Measurements from ENCODE around the gene SIGLEC9. TPM values are rescaled to one million over a fixed set of nuclear protein-coding genes. Genes with fewer than 3 reads are reported as not detected.

The SIGLEC9 gene
- total RNA-seq, 2 experiments from 2014 or later, result 0.36 to 0.59 TPM

DNA sequence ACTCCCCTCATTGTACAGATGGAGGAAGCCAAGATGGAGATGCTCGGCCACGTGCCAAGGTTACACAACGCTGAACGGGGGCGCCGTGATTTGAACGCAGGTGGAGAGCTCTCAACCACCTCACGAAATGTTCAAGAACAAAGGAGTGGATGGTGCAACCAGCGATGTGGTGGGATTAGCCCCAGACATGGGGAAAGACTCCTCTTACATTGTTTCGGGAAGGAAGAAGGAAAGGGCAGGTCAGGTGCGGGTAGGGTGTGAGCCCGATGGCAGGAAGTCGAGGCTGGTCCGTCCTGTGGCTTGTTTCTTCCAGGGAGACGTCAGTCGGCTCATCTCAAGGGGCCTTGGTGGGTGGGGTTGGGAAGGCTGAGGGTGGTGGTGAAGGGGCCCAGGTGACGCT, 34.9 kb upstream of the SIGLEC9 start:
- intact Hi-C loops (cut with DNase I, micrococcal nuclease), result no loop called here
- TF ChIP-seq, protein P1, sequence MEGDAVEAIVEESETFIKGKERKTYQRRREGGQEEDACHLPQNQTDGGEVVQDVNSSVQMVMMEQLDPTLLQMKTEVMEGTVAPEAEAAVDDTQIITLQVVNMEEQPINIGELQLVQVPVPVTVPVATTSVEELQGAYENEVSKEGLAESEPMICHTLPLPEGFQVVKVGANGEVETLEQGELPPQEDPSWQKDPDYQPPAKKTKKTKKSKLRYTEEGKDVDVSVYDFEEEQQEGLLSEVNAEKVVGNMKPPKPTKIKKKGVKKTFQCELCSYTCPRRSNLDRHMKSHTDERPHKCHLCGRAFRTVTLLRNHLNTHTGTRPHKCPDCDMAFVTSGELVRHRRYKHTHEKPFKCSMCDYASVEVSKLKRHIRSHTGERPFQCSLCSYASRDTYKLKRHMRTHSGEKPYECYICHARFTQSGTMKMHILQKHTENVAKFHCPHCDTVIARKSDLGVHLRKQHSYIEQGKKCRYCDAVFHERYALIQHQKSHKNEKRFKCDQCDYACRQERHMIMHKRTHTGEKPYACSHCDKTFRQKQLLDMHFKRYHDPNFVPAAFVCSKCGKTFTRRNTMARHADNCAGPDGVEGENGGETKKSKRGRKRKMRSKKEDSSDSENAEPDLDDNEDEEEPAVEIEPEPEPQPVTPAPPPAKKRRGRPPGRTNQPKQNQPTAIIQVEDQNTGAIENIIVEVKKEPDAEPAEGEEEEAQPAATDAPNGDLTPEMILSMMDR (IDR thresholded peaks at IDR 0.05), result no peak
- no peaks in the 10 kb centered on the region for H3K27me3 ChIP-seq (ENCODE audit: control insufficient read depth in 1 of 2, insufficient read depth in 2 of 2, low read length in 2 of 2)
- ATAC-seq (ENCODE audit: poor library complexity) (no peak), DNase-seq (no peak)
- H3K9me3 ChIP-seq (ENCODE audit: control insufficient read depth in 1 of 2, insufficient read depth in 1 of 2, low read length in 2 of 2), result no peaks in the 10 kb centered on the region
- no peaks in the 10 kb centered on the region for H3K36me3 ChIP-seq (ENCODE audit: insufficient read depth, low read length)
- H3K4me3 ChIP-seq (ENCODE audit: low read length), result no peak overlapping the region
- H3K27ac ChIP-seq (ENCODE audit: low read depth in 1 of 2, low read length in 2 of 2), result no peak overlapping the region
- CTCF ChIA-PET, result no interaction called here
- no peak overlapping the region for H3K4me3 Mint-ChIP-seq
- no peaks in the 10 kb centered on the region for H3K36me3 Mint-ChIP-seq (ENCODE audit: low read depth)
- no peaks in the 10 kb centered on the region for H3K9me3 Mint-ChIP-seq
- H3K27me3 Mint-ChIP-seq, result no peaks in the 10 kb centered on the region
- H3K4me1 Mint-ChIP-seq (ENCODE audit: low read depth), result no peaks in the 10 kb centered on the region
- H3K27ac Mint-ChIP-seq, result no peak overlapping the region
- POLR2A ChIA-PET, result no interaction called here
- no peaks in the 10 kb centered on the region for H3K4me1 ChIP-seq (ENCODE audit: insufficient read depth, low read length)

DNA sequence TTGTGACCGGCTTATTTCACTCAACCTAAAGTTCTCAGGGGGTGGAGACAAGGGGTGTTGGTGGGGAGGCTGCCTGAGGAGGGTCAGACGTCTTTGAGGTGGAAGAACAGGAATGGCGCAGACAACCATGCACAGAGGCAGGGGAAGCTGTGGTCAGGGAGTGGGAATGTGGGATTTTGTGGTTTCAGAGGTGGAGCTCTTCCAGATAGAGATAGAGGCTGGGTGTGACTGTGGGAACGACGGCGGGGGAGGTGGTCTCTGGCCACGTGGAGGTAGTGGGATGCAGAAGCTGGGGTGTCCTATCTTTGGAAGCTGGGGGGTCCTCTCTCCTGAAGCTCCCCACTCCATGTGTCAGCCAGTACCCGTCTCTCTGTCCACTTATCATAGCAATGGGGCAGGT, 34.2 kb upstream of the SIGLEC9 start:
- Mint-ChIP-seq H3K4me1 (ENCODE audit: low read depth) (no peaks in the 10 kb centered on the region), H3K4me3 (no peak overlapping the region), H3K36me3 (ENCODE audit: low read depth) (no peaks in the 10 kb centered on the region), H3K27me3 (no peaks in the 10 kb centered on the region), H3K9me3 (no peaks in the 10 kb centered on the region), H3K27ac (no peak overlapping the region)
- Histone ChIP-seq H3K9me3 (ENCODE audit: control insufficient read depth in 1 of 2, insufficient read depth in 1 of 2, low read length in 2 of 2) (no peaks in the 10 kb centered on the region), H3K27me3 (ENCODE audit: control insufficient read depth in 1 of 2, insufficient read depth in 2 of 2, low read length in 2 of 2) (no peaks in the 10 kb centered on the region), H3K4me1 (ENCODE audit: insufficient read depth, low read length) (no peaks in the 10 kb centered on the region), H3K4me3 (ENCODE audit: low read length) (no peak overlapping the region), H3K27ac (ENCODE audit: low read depth in 1 of 2, low read length in 2 of 2) (no peak overlapping the region), H3K36me3 (ENCODE audit: insufficient read depth, low read length) (no peaks in the 10 kb centered on the region)
- TF ChIP-seq, protein P1 (IDR thresholded peaks at IDR 0.05), result no peak
- POLR2A ChIA-PET, result no interaction called here
- ATAC-seq (ENCODE audit: poor library complexity), result no peak
- CTCF ChIA-PET, result no interaction called here
- intact Hi-C loops (cut with DNase I, micrococcal nuclease), result no loop called here
- DNase-seq, result no peak

DNA sequence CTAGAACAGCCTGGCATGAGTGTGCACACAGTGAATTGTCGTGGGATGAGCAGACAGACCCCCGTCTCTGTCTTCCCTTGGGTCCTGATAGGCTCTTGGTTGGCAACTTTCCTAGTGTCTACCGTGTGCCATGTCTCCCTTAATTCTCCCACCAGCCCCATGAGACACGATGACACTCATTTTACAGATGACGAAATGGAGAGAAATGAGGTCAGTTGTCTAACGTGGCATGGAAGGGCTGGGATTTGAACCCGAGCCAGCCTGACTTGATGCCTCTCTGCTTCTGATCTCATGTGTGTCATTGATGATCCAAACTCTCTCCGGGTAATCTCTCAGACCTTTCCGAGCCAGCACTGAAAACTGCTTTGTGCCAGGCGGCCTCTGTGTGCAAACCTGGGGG, 33.6 kb upstream of the SIGLEC9 start:
- POLR2A ChIA-PET, result no interaction called here
- ATAC-seq (ENCODE audit: poor library complexity), result no peak
- intact Hi-C loops (cut with DNase I, micrococcal nuclease), result no loop called here

More for the DNA sequence above, 33.6 kb upstream of the SIGLEC9 start:
- H3K27me3 Mint-ChIP-seq, result no peaks in the 10 kb centered on the region
- H3K4me1 Mint-ChIP-seq (ENCODE audit: low read depth), result no peaks in the 10 kb centered on the region
- H3K4me1 ChIP-seq (ENCODE audit: insufficient read depth, low read length), result no peaks in the 10 kb centered on the region
- H3K9me3 ChIP-seq (ENCODE audit: control insufficient read depth in 1 of 2, insufficient read depth in 1 of 2, low read length in 2 of 2), result no peaks in the 10 kb centered on the region
- no peaks in the 10 kb centered on the region for H3K36me3 Mint-ChIP-seq (ENCODE audit: low read depth)
- no peaks in the 10 kb centered on the region for H3K27me3 ChIP-seq (ENCODE audit: control insufficient read depth in 1 of 2, insufficient read depth in 2 of 2, low read length in 2 of 2)
- H3K27ac Mint-ChIP-seq, result no peak overlapping the region
- no peak for DNase-seq
- H3K36me3 ChIP-seq (ENCODE audit: insufficient read depth, low read length), result no peaks in the 10 kb centered on the region
- no peak overlapping the region for H3K4me3 ChIP-seq (ENCODE audit: low read length)
- TF ChIP-seq, protein P1 (IDR thresholded peaks at IDR 0.05), result no peak
- CTCF ChIA-PET, result no interaction called here
- H3K27ac ChIP-seq (ENCODE audit: low read depth in 1 of 2, low read length in 2 of 2), result no peak overlapping the region
- no peaks in the 10 kb centered on the region for H3K9me3 Mint-ChIP-seq
- H3K4me3 Mint-ChIP-seq, result no peak overlapping the region
